Suppressor macrophage (primary cell): Measurements from ENCODE around the gene FAM13C.
A peak's percentile ranks its signal among the peaks of the same experiment; 100 is the strongest.
"Not testable (repeated sequence)": the region's sequence is repeated elsewhere in the genome, so short reads cannot be mapped to it uniquely, and the experiment has no call there.

ENCODE experiments used
- DNase-seq, 4 experiments: peaks; one replicate each; pipeline ENCODE4 v3.0.0-alpha.2; 2020 to 2022

The FAM13C gene

GRCh38 chr10:59272061-59272460 is 90.3 kb downstream of the FAM13C start:
- DNase-seq, result no peak

GRCh38 chr10:59271160-59271559 is 91.2 kb downstream of the FAM13C start:
- no peak for DNase-seq

GRCh38 chr10:59270492-59270891 is 91.9 kb downstream of the FAM13C start:
- DNase-seq, result no peak

- DNase-seq, result no peak
Measured at GRCh38 chr10:59269651-59270050, 92.7 kb downstream of the FAM13C start.

GRCh38 chr10:59268460-59268859 is 93.9 kb downstream of the FAM13C start:
- DNase-seq, result no peak

GRCh38 chr10:59266321-59266720 is 96.0 kb downstream of the FAM13C start:
- DNase-seq, result no peak

GRCh38 chr10:59265141-59265540 is 97.2 kb downstream of the FAM13C start:
- peak in 1 of 4 experiments; percentile 1 for DNase-seq

- no peak for DNase-seq
Measured at GRCh38 chr10:59258890-59259289, 103.5 kb downstream of the FAM13C start.

- DNase-seq, result no peak
Measured at GRCh38 chr10:59257224-59257623, 105.1 kb downstream of the FAM13C start.

- DNase-seq, result no peak
Measured at GRCh38 chr10:59255463-59255862, 106.9 kb downstream of the FAM13C start.

GRCh38 chr10:59252491-59252890 is 109.9 kb downstream of the FAM13C start:
- DNase-seq, result no peak

GRCh38 chr10:59245686-59246085 is 116.7 kb downstream of the FAM13C start:
- peak in 2 of 4 experiments; percentile 44 to 46 for DNase-seq

GRCh38 chr10:59244871-59245270 is 117.5 kb downstream of the FAM13C start:
- no peak for DNase-seq

- no peak for DNase-seq
Measured at GRCh38 chr10:59243611-59244195, 118.6 kb downstream of the FAM13C start.

- no peak for DNase-seq
Measured at GRCh38 chr10:59242991-59243390, 119.4 kb downstream of the FAM13C start.

GRCh38 chr10:59242057-59242456 is 120.3 kb downstream of the FAM13C start:
- no peak for DNase-seq

GRCh38 chr10:59240582-59241183 is 121.7 kb downstream of the FAM13C start:
- peak; percentile 36 to 73 (median 54) for DNase-seq

- not testable (repeated sequence) for DNase-seq
Measured at GRCh38 chr10:59239108-59239507, 123.2 kb downstream of the FAM13C start.

GRCh38 chr10:59237775-59238174 is 124.6 kb downstream of the FAM13C start:
- no peak for DNase-seq

- DNase-seq, result no peak
Measured at GRCh38 chr10:59236064-59236697, 126.2 kb downstream of the FAM13C start.

- peak; percentile 13 to 39 (median 30) for DNase-seq
Measured at GRCh38 chr10:59234816-59235429, 127.4 kb downstream of the FAM13C start.

GRCh38 chr10:59234194-59234593 is 128.2 kb downstream of the FAM13C start:
- DNase-seq, result no peak

GRCh38 chr10:59229441-59229840 is 132.9 kb downstream of the FAM13C start:
- no peak for DNase-seq
